Right cardiac atrium (tissue), 5 donors: ENCODE results near the gene OR4C3. TPM values are rescaled to one million over a fixed set of nuclear protein-coding genes. Genes with fewer than 3 reads are reported as not detected.
"Not testable (repeated sequence)": the region's sequence is repeated elsewhere in the genome, so short reads cannot be mapped to it uniquely, and the experiment has no call there.

Experiments used
- ATAC-seq, 2 donors: fragments of 200-7000 bp; cut with Tn5 transposase; one replicate each; pipeline versions ENCODE4 v1.8.0 to v1.9.1; 2020; ENCODE audit warnings: moderate library complexity in 2 of 2, mild to moderate bottlenecking in 1 of 2
- DNase-seq, 3 donors: peaks; one replicate each; pipeline ENCODE4 v3.0.0-alpha.2; 2020
- H3K27ac ChIP-seq: one replicate; pipeline ENCODE4 v1.5.1; 2013; ENCODE audit warnings: mild to moderate bottlenecking, low read length, control low read depth, moderate library complexity
- H3K27me3 ChIP-seq: one replicate; pipeline ENCODE4 v1.6.1; 2013; ENCODE audit not compliant: control insufficient read depth, insufficient read depth
- H3K4me1 ChIP-seq: one replicate; pipeline ENCODE4 v1.6.1; 2013; ENCODE audit warnings: low read length; ENCODE audit not compliant: control insufficient read depth, insufficient read depth
- H3K4me3 ChIP-seq: one replicate; pipeline ENCODE4 v1.5.1; 2013; ENCODE audit warnings: low read length, control low read depth
- H3K9me3 ChIP-seq: one replicate; pipeline ENCODE4 v1.6.1; 2013; ENCODE audit warnings: low read length; ENCODE audit not compliant: control insufficient read depth
- WGBS: extraction: QIAGEN DNeasy Blood & Tissue Kit; methylation state at CpG from one replicate; pipeline ENCODE4 v1.1.7; 2013; 5-methylcytosine and 5-hydroxymethylcytosine counted together
- intact Hi-C, 4 donors: fragments of 100-400 bp; cut with DNase I; formaldehyde crosslinking; loops; one replicate each; pipeline versions ENCODE4 v1.11.0 to v1.14.0; 2022 to 2023
- long read RNA-seq, 4 donors: library from polyadenylated mRNA; unstranded; transcript quantifications; one replicate each; pipeline ENCODE4 v2.0.0, GENCODE V29; 2020 to 2021
- polyA plus RNA-seq: library from polyadenylated mRNA; stranded (reverse); fragments of 200-250 nt; gene quantifications from one replicate; pipeline ENCODE4 v1.2.3, GENCODE V29; 2013
- total RNA-seq, 4 donors: library from RNA; stranded (reverse); fragmentation: NEBNext Ultra II Directional; extraction: Animal tissue kit (Norgen Biotek cat#: 25700); gene quantifications; one replicate each; pipeline ENCODE4 v1.2.1, GENCODE V29; 2021
- donor health status: healthy with polysubstance abuse.
- donor health status: DM: no; HTN: yes; CAD: no.
- donor health status: DM: no; HTN: no; CAD: no.
- donor health status: DM: no; HTN: yes; CAD: no; lungs with severe emphysema.
- donor health status: DM: yes; HTN: yes; CAD: no.

OR4C3 gene
- total RNA-seq (not detected), polyA plus RNA-seq (not detected)
- long read RNA-seq, donor 1: 0 reads
- long read RNA-seq, donor 2: 0 reads
- long read RNA-seq, donor 3: 0 reads
- long read RNA-seq, donor 4: 0 reads

- ATAC-seq, H3K9me3 ChIP-seq, H3K4me1 ChIP-seq, H3K4me3 ChIP-seq, intact Hi-C loops, H3K27ac ChIP-seq, H3K27me3 ChIP-seq, DNase-seq: not testable (repeated sequence)
These were observed at the start of gene OR4C3 for GRCh38 chr11:48324620-48325019. Gene OR4C3 (plus strand): TSS chr11:48324920. CDS start chr11:48325022, 102 bp downstream.

GRCh38 chr11:48305923-48306322 is 18.8 kb upstream of the OR4C3 start, which contains the start of gene OR4S1:
Gene OR4S1 (plus strand): TSS chr11:48306223. CDS start chr11:48306223, 0 bp downstream.
- Histone ChIP-seq H3K27me3 (no peaks in the 10 kb centered on the region), H3K27ac (no peak within 1 kb of the TSS), H3K4me1 (no peaks in the 10 kb centered on the region), H3K4me3 (no peak within 1 kb of the TSS), H3K9me3 (no peaks in the 10 kb centered on the region)
- intact Hi-C loops: no loop called here
- DNase-seq (no peak), ATAC-seq (no peak)
- WGBS: 78% methylated on average over 1 of the region's 1 CpG

- ATAC-seq (peak; percentile 52 to 53), DNase-seq (peak in 2 of 3 donors; percentile 28 to 72)
- Histone ChIP-seq H3K4me1 (no peaks in the 10 kb centered on the region), H3K9me3 (no peaks in the 10 kb centered on the region), H3K27me3 (no peaks in the 10 kb centered on the region), H3K27ac (no peak overlapping the region), H3K4me3 (no peak overlapping the region)
- intact Hi-C loops: no loop called here
- 22% methylated on average over 5 of the region's 5 CpGs for WGBS
These were observed 16.8 kb upstream of the OR4C3 start for GRCh38 chr11:48307760-48308386.

DNA sequence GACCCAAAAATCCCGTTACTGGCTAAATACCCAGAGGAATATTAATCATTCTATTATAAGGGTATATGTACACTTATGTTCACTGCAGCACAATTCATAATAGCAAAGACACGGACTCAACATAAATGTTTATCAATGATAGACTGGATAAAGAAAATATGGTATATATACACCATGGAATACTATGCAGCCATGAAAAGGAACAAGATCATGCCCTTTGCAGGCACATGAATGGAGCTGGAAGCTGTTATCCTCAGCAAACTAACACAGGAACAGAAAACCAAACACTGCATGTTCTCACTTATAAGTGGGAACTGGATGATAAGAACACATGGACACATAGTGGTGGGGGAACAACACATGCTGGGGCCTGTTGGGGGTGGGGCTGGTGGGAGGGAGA is 11.1 kb upstream of the OR4C3 start:
- DNase-seq, H3K9me3 ChIP-seq, H3K27ac ChIP-seq, H3K4me3 ChIP-seq, H3K4me1 ChIP-seq, intact Hi-C loops, H3K27me3 ChIP-seq, ATAC-seq: not testable (repeated sequence)
- 67% methylated on average over 2 of the region's 2 CpGs for WGBS

DNA sequence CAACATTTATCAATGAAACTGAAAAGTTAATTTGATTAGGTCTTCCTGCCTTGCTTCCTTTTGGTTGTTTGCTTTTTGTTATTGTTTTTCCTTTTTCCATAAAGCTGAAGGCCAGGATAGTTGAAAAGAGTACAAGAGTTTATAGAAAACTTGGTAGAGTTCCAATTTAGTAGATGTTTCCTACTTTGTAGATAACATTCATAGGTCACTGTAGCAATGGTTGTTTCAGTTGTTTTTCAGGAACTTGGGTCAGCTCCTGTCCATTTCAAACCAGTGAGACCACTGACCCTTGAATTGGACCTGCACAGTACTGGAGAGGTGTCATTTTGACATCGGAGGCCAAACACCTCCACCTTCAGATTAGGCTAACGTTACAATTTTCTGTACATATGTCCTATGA is 4.9 kb upstream of the OR4C3 start:
- ATAC-seq, H3K9me3 ChIP-seq, H3K27ac ChIP-seq, H3K27me3 ChIP-seq, H3K4me3 ChIP-seq, H3K4me1 ChIP-seq, intact Hi-C loops, DNase-seq: not testable (repeated sequence)
- WGBS: 67% methylated on average over 2 of the region's 2 CpGs

GRCh38 chr11:48341466-48341865 is 16.7 kb downstream of the OR4C3 start:
- Histone ChIP-seq H3K27me3 (no peaks in the 10 kb centered on the region), H3K4me1 (no peaks in the 10 kb centered on the region), H3K27ac (no peak overlapping the region), H3K9me3 (no peaks in the 10 kb centered on the region), H3K4me3 (no peak overlapping the region)
- 46% methylated on average over 2 of the region's 2 CpGs for WGBS
- intact Hi-C loops: no loop called here
- no peak for ATAC-seq
- DNase-seq: no peak

DNA sequence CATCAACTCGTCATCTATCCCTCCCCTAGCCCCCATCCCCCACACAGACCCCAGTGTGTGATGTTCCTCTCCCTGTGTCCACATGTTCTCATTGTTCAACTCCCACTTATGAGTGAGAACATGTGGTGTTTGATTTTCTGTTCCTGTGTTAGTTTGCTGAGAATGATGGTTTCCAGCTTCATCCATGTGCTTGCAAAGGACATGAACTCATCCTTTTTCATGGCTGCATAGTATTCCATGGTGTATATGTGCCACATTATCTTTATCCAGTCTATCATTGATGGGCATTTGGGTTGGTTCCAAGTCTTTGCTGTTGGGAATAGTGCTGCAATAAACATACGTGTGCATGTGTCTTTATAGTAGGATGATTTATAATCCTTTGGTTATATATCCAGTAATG is 17.8 kb downstream of the OR4C3 start:
- ATAC-seq, H3K4me3 ChIP-seq, DNase-seq, H3K27me3 ChIP-seq, H3K9me3 ChIP-seq, H3K4me1 ChIP-seq, intact Hi-C loops, H3K27ac ChIP-seq: not testable (repeated sequence)
- 57% methylated on average over 2 of the region's 2 CpGs for WGBS

GRCh38 chr11:48346286-48346685 is 21.6 kb downstream of the OR4C3 start:
- H3K9me3 ChIP-seq, H3K27ac ChIP-seq, H3K27me3 ChIP-seq, H3K4me3 ChIP-seq, H3K4me1 ChIP-seq, DNase-seq, intact Hi-C loops, ATAC-seq: not testable (repeated sequence)
- WGBS: 73% methylated on average over 5 of the region's 5 CpGs

DNA sequence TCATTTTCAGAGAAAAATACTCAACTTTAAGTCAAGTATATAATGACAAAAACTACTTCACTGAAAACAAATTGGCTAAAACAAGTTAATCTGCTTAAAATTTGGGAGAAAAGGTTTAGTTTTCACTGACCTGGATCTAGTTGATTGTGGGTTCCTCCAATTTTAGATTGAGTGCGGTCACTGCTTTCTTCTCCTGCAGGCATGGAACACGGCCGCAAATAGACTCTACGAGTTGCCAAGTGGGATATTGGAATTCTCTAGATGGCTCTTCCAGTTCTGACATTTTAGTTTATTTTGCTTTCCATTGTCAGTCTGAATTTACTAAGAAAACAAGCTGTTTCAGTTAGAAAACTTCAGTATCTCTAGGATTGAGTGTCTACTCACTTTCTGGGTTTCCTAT is 29.3 kb downstream of the OR4C3 start:
- no peak for ATAC-seq
- 89% methylated on average over 4 of the region's 4 CpGs for WGBS

GRCh38 chr11:48354677-48355076 is 30.0 kb downstream of the OR4C3 start:
- ATAC-seq (no peak), DNase-seq (no peak)
- no peaks in the 10 kb centered on the region for H3K4me1 ChIP-seq
- no peak overlapping the region for H3K4me3 ChIP-seq
- H3K27me3 ChIP-seq: no peaks in the 10 kb centered on the region
- H3K9me3 ChIP-seq: no peaks in the 10 kb centered on the region
- 77% methylated on average over 1 of the region's 1 CpG for WGBS
- intact Hi-C loops: no loop called here
- H3K27ac ChIP-seq: no peak overlapping the region

More for the DNA sequence above, 29.3 kb downstream of the OR4C3 start:
- no peak for DNase-seq
- no peaks in the 10 kb centered on the region for H3K9me3 ChIP-seq
- intact Hi-C loops: no loop called here
- no peaks in the 10 kb centered on the region for H3K4me1 ChIP-seq
- no peak overlapping the region for H3K4me3 ChIP-seq
- no peaks in the 10 kb centered on the region for H3K27me3 ChIP-seq
- no peak overlapping the region for H3K27ac ChIP-seq

DNA sequence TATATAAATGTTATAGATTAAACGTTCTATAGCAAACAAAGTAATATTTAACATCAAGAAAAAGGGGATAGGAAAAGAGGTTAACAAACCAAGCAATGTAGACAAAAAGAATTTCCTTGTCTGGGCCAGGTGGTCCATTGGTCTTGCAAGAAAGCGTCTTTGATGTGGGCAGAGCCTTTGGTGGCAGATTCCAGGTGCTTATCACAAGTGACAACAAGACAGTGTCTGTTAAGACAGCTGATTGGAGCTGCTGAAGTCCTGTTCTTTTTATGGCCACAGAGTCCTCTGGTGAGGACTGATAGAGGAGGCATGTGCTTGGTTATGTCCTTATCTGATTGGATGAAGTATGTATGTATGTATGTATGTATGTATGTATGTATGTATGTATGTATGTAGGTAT is 36.6 kb downstream of the OR4C3 start:
- H3K27ac ChIP-seq, DNase-seq, H3K9me3 ChIP-seq, H3K4me1 ChIP-seq, H3K4me3 ChIP-seq, ATAC-seq, H3K27me3 ChIP-seq, intact Hi-C loops: not testable (repeated sequence)
- WGBS: 42% methylated on average over 2 of the region's 2 CpGs

DNA sequence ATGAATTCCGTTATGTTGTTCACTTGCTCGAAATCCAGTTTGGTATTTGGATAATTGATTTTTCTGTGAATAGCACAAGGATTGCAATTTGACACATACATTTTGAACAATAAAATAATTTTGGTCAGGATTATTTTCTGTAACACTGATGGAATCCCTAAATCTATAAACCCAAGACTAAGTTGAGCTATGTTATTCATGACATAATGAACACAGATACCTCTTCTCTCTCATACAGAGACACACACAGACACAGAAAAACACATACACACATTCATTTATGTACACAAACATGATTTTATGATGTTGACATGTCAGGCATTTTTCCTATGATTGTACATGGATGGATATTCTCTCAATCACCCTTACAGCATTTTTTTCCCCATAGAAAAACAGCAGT is 41.6 kb downstream of the OR4C3 start, which contains the start of gene OR4C5:
Gene OR4C5 (minus strand): TSS at position 101 of the 400 bp plus-strand sequence. CDS start 0 bp downstream, at position 101.
- Histone ChIP-seq H3K4me3 (no peak within 1 kb of the TSS), H3K27me3 (no peaks in the 10 kb centered on the region), H3K4me1 (no peaks in the 10 kb centered on the region), H3K9me3 (no peaks in the 10 kb centered on the region), H3K27ac (no peak within 1 kb of the TSS)
- ATAC-seq (no peak), DNase-seq (no peak)
- intact Hi-C loops: no loop called here
- WGBS: 79% methylated on average over 2 of the region's 2 CpGs
